ENCODE data around the gene MORN1.

Gene MORN1

DNA sequence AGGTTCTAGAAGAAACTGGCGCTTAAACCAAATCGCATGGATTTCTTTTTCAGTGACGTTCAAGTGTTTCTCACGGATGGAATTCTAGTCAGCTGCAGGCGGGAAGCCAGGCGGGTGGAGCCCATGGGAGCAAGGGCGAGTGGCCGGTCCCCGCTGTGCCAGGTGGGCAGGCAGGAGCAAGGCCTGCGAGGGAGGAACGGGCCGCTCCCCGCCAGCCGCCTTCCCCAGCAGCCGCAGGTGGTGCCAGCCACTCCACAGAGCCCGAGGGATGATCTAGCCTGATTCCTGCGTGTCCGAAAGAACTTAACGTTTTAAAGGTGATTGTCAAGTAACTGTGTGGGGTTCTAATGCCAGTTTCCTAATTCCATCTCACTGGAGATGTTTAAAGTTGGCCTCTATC is 11.9 kb upstream of the MORN1 start:
- WGBS, 2 donors (ENCODE audit: extremely low coverage in 2 of 2, insufficient read length in 2 of 2, insufficient replicate concordance in 1 of 2): no CpG with 5 or more reads among the region's 19 CpGs
- no peak overlapping the region for H3K4me3 ChIP-seq (ENCODE audit: low read length in 2 of 2)

GRCh38 chr1:2402420-2402819 is 11.1 kb upstream of the MORN1 start:
- no peak overlapping the region for H3K18ac ChIP-seq (ENCODE audit: low read length)
- H3K23ac ChIP-seq (ENCODE audit: low read depth, low read length, poor library complexity): peak overlapping the region; percentile 14
- H2BK15ac ChIP-seq (ENCODE audit: low read length): no peak overlapping the region
- no peak overlapping the region for H2BK120ac ChIP-seq (ENCODE audit: low read depth, low read length)
- no peak overlapping the region for H2AFZ ChIP-seq (ENCODE audit: low read length)
- peaks cover 6% of the 10 kb centered on the region for H3K79me1 ChIP-seq (ENCODE audit: low read depth, low read length)
- no peak overlapping the region for H3K4me3 ChIP-seq (ENCODE audit: low read length in 2 of 2)
- no peak overlapping the region for H2BK5ac ChIP-seq (ENCODE audit: low read length)
- no peaks in the 10 kb centered on the region for H3K27me3 ChIP-seq (ENCODE audit: control insufficient read depth in 3 of 3, insufficient read depth in 3 of 3, low read depth in 1 of 3, low read length in 3 of 3)
- H3K4ac ChIP-seq (ENCODE audit: low read length): no peak overlapping the region
- no peaks in the 10 kb centered on the region for H3K9me3 ChIP-seq (replicated peaks in 1 of 2; ENCODE audit: control insufficient read depth in 2 of 2, insufficient read depth in 1 of 2, low read depth in 1 of 2, low read length in 2 of 2)
- no peak overlapping the region for H3K27ac ChIP-seq (replicated peaks; ENCODE audit: low read length)
- no peak overlapping the region for H4K8ac ChIP-seq (ENCODE audit: low read depth, low read length)
- H3K4me2 ChIP-seq (ENCODE audit: insufficient read depth, low read length, poor library complexity, severe bottlenecking): no peak overlapping the region
- no peak overlapping the region for H2AK5ac ChIP-seq (ENCODE audit: low read depth, low read length)
- H2BK12ac ChIP-seq (ENCODE audit: low read length): no peak overlapping the region
- WGBS, 2 donors (ENCODE audit: extremely low coverage in 2 of 2, insufficient read length in 2 of 2, insufficient replicate concordance in 1 of 2): no CpG with 5 or more reads among the region's 23 CpGs
- DNase-seq (ENCODE audit: low spot score): no peak
- no peak overlapping the region for H3K14ac ChIP-seq (ENCODE audit: low read length)
- H3K36me3 ChIP-seq (replicated peaks in 1 of 2; ENCODE audit: control insufficient read depth in 2 of 2, insufficient read depth in 2 of 2, low read length in 2 of 2): peaks cover 65 to 95% of the 10 kb centered on the region in 2 donors
- H4K91ac ChIP-seq (ENCODE audit: low read depth, low read length, poor library complexity): no peak overlapping the region
- H3K4me1 ChIP-seq (ENCODE audit: control insufficient read depth in 2 of 2, insufficient read depth in 1 of 2, low read depth in 1 of 2, low read length in 2 of 2): no peaks in the 10 kb centered on the region
- H3K9ac ChIP-seq (ENCODE audit: low read depth, low read length, poor library complexity): peak overlapping the region; percentile 32

More for the DNA sequence above, 11.9 kb upstream of the MORN1 start:
- no peak overlapping the region for H4K8ac ChIP-seq (ENCODE audit: low read depth, low read length)
- H4K91ac ChIP-seq (ENCODE audit: low read depth, low read length, poor library complexity): no peak overlapping the region
- no peak overlapping the region for H3K18ac ChIP-seq (ENCODE audit: low read length)
- H3K27ac ChIP-seq (replicated peaks; ENCODE audit: low read length): no peak overlapping the region
- H3K79me1 ChIP-seq (ENCODE audit: low read depth, low read length): peaks cover 6% of the 10 kb centered on the region
- no peak overlapping the region for H2AK5ac ChIP-seq (ENCODE audit: low read depth, low read length)
- no peak overlapping the region for H3K9ac ChIP-seq (ENCODE audit: low read depth, low read length, poor library complexity)
- H2BK120ac ChIP-seq (ENCODE audit: low read depth, low read length): no peak overlapping the region
- H3K23ac ChIP-seq (ENCODE audit: low read depth, low read length, poor library complexity): no peak overlapping the region
- no peak for DNase-seq (ENCODE audit: low spot score)
- no peaks in the 10 kb centered on the region for H3K9me3 ChIP-seq (replicated peaks in 1 of 2; ENCODE audit: control insufficient read depth in 2 of 2, insufficient read depth in 1 of 2, low read depth in 1 of 2, low read length in 2 of 2)
- H2AFZ ChIP-seq (ENCODE audit: low read length): no peak overlapping the region
- no peaks in the 10 kb centered on the region for H3K27me3 ChIP-seq (ENCODE audit: control insufficient read depth in 3 of 3, insufficient read depth in 3 of 3, low read depth in 1 of 3, low read length in 3 of 3)
- H2BK15ac ChIP-seq (ENCODE audit: low read length): no peak overlapping the region
- H2BK12ac ChIP-seq (ENCODE audit: low read length): no peak overlapping the region
- H2BK5ac ChIP-seq (ENCODE audit: low read length): no peak overlapping the region
- H3K4ac ChIP-seq (ENCODE audit: low read length): no peak overlapping the region
- no peak overlapping the region for H3K14ac ChIP-seq (ENCODE audit: low read length)
- H3K4me1 ChIP-seq (ENCODE audit: control insufficient read depth in 2 of 2, insufficient read depth in 1 of 2, low read depth in 1 of 2, low read length in 2 of 2): no peaks in the 10 kb centered on the region
- peaks cover 65 to 94% of the 10 kb centered on the region in 2 donors for H3K36me3 ChIP-seq (replicated peaks in 1 of 2; ENCODE audit: control insufficient read depth in 2 of 2, insufficient read depth in 2 of 2, low read length in 2 of 2)
- no peak overlapping the region for H3K4me2 ChIP-seq (ENCODE audit: insufficient read depth, low read length, poor library complexity, severe bottlenecking)

- H2AK5ac ChIP-seq (ENCODE audit: low read depth, low read length): no peak overlapping the region
- H3K4me2 ChIP-seq (ENCODE audit: insufficient read depth, low read length, poor library complexity, severe bottlenecking): no peak overlapping the region
- H2BK12ac ChIP-seq (ENCODE audit: low read length): no peak overlapping the region
- no peak overlapping the region for H3K9ac ChIP-seq (ENCODE audit: low read depth, low read length, poor library complexity)
- no peak overlapping the region for H3K14ac ChIP-seq (ENCODE audit: low read length)
- WGBS, 2 donors (ENCODE audit: extremely low coverage in 2 of 2, insufficient read length in 2 of 2, insufficient replicate concordance in 1 of 2): no CpG with 5 or more reads among the region's 14 CpGs
- H2BK15ac ChIP-seq (ENCODE audit: low read length): no peak overlapping the region
- no peak overlapping the region for H2BK120ac ChIP-seq (ENCODE audit: low read depth, low read length)
- no peak overlapping the region for H3K27ac ChIP-seq (replicated peaks; ENCODE audit: low read length)
- H3K79me1 ChIP-seq (ENCODE audit: low read depth, low read length): peaks cover 6% of the 10 kb centered on the region
- H4K8ac ChIP-seq (ENCODE audit: low read depth, low read length): no peak overlapping the region
- H3K9me3 ChIP-seq (replicated peaks in 1 of 2; ENCODE audit: control insufficient read depth in 2 of 2, insufficient read depth in 1 of 2, low read depth in 1 of 2, low read length in 2 of 2): no peaks in the 10 kb centered on the region
- H3K27me3 ChIP-seq (ENCODE audit: control insufficient read depth in 3 of 3, insufficient read depth in 3 of 3, low read depth in 1 of 3, low read length in 3 of 3): no peaks in the 10 kb centered on the region
- no peak overlapping the region for H4K91ac ChIP-seq (ENCODE audit: low read depth, low read length, poor library complexity)
- H3K4me3 ChIP-seq (ENCODE audit: low read length in 2 of 2): no peak overlapping the region
- H2BK5ac ChIP-seq (ENCODE audit: low read length): no peak overlapping the region
- peaks cover 61 to 95% of the 10 kb centered on the region in 2 donors for H3K36me3 ChIP-seq (replicated peaks in 1 of 2; ENCODE audit: control insufficient read depth in 2 of 2, insufficient read depth in 2 of 2, low read length in 2 of 2)
- H3K18ac ChIP-seq (ENCODE audit: low read length): no peak overlapping the region
- no peak overlapping the region for H3K23ac ChIP-seq (ENCODE audit: low read depth, low read length, poor library complexity)
- no peak for DNase-seq (ENCODE audit: low spot score)
- no peak overlapping the region for H3K4ac ChIP-seq (ENCODE audit: low read length)
- H3K4me1 ChIP-seq (ENCODE audit: control insufficient read depth in 2 of 2, insufficient read depth in 1 of 2, low read depth in 1 of 2, low read length in 2 of 2): no peaks in the 10 kb centered on the region
- H2AFZ ChIP-seq (ENCODE audit: low read length): no peak overlapping the region
These were observed 9.7 kb upstream of the MORN1 start for GRCh38 chr1:2400950-2401649.

DNA sequence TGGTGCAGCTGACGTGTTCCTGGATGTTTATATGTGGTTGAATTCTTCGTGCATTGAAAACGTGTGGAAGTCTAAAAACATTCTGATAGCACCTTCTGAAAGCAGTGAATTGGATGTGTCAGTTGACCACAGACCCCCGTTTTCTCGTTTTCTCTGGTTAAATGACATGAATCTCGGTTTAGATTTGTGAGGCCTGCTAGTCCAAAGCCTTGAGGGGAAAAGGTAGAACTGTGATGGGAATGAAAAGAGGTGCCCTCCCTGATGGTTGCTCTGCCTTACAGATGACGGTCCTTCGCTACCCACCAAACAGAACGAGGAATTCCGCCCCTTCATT is 9.2 kb upstream of the MORN1 start:
- H3K36me3 ChIP-seq (replicated peaks in 1 of 2; ENCODE audit: control insufficient read depth in 2 of 2, insufficient read depth in 2 of 2, low read length in 2 of 2): peaks cover 60 to 96% of the 10 kb centered on the region in 2 donors
- no peak overlapping the region for H2AFZ ChIP-seq (ENCODE audit: low read length)
- no peaks in the 10 kb centered on the region for H3K4me1 ChIP-seq (ENCODE audit: control insufficient read depth in 2 of 2, insufficient read depth in 1 of 2, low read depth in 1 of 2, low read length in 2 of 2)
- H3K27me3 ChIP-seq (ENCODE audit: control insufficient read depth in 3 of 3, insufficient read depth in 3 of 3, low read depth in 1 of 3, low read length in 3 of 3): no peaks in the 10 kb centered on the region
- no peak overlapping the region for H3K14ac ChIP-seq (ENCODE audit: low read length)
- H3K4ac ChIP-seq (ENCODE audit: low read length): no peak overlapping the region
- no peak overlapping the region for H3K27ac ChIP-seq (replicated peaks; ENCODE audit: low read length)
- H4K91ac ChIP-seq (ENCODE audit: low read depth, low read length, poor library complexity): no peak overlapping the region
- no peak overlapping the region for H3K23ac ChIP-seq (ENCODE audit: low read depth, low read length, poor library complexity)
- no peak overlapping the region for H3K9ac ChIP-seq (ENCODE audit: low read depth, low read length, poor library complexity)
- WGBS, 2 donors (ENCODE audit: extremely low coverage in 2 of 2, insufficient read length in 2 of 2, insufficient replicate concordance in 1 of 2): no CpG with 5 or more reads among the region's 10 CpGs
- no peak for DNase-seq (ENCODE audit: low spot score)
- H3K4me3 ChIP-seq (ENCODE audit: low read length in 2 of 2): no peak overlapping the region
- no peak overlapping the region for H4K8ac ChIP-seq (ENCODE audit: low read depth, low read length)
- H2AK5ac ChIP-seq (ENCODE audit: low read depth, low read length): no peak overlapping the region
- H3K4me2 ChIP-seq (ENCODE audit: insufficient read depth, low read length, poor library complexity, severe bottlenecking): no peak overlapping the region
- no peaks in the 10 kb centered on the region for H3K9me3 ChIP-seq (replicated peaks in 1 of 2; ENCODE audit: control insufficient read depth in 2 of 2, insufficient read depth in 1 of 2, low read depth in 1 of 2, low read length in 2 of 2)
- H3K18ac ChIP-seq (ENCODE audit: low read length): no peak overlapping the region
- no peak overlapping the region for H2BK15ac ChIP-seq (ENCODE audit: low read length)
- H2BK5ac ChIP-seq (ENCODE audit: low read length): no peak overlapping the region
- H2BK120ac ChIP-seq (ENCODE audit: low read depth, low read length): no peak overlapping the region
- H2BK12ac ChIP-seq (ENCODE audit: low read length): no peak overlapping the region
- H3K79me1 ChIP-seq (ENCODE audit: low read depth, low read length): peaks cover 7% of the 10 kb centered on the region
